Measurements from ENCODE around the gene RFPL3.
"Not testable (repeated sequence)": the region's sequence is repeated elsewhere in the genome, so short reads cannot be mapped to it uniquely, and the experiment has no call there.

Gene RFPL3

DNA sequence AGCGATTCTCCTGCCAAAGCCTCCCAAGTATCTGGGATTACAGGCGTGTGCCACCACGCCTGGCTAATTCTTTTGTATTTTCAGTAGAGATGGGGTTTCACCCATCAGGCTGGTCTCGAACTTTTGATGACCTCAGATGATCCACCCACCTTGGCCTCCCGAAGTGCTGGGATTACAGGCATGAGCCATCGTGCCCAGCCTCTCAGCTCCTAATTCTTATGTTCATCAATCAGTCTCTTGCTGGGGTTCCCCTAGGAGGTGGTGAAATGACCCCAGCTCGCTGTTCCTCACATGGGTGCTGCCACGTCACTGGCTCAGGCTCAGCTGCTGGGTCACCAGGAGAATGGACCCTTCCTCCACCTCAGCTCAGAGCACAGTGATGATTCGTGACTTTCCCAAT lies at the start of gene RFPL3:
Gene RFPL3, plus strand, starts transcription at position 301 of the 400 bp plus-strand sequence. CDS start 205 bp downstream, outside the sequence.
- DNase-seq (ENCODE audit: low read depth) = not testable (repeated sequence)

DNA sequence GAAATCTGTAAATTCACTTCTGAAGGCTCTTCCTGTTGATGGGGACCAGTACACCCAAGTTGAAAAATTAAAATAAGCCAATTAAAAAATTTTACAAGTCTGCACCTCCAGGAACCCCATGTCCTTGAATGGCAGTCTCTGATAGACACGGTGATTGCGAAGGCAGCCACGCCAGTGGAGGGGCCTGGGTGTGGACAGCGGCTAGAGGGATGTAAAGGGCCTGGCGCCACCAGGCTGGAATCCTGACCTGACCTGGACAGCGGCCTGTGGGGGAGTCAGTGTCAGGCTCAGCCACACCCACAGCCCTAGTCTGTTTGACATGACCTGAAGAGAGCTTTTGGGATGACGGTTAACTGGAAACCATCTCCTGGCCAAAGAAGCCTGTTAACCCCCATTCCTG lies 49.5 kb upstream of the RFPL3 start:
- no peak for DNase-seq (ENCODE audit: low read depth)

DNA sequence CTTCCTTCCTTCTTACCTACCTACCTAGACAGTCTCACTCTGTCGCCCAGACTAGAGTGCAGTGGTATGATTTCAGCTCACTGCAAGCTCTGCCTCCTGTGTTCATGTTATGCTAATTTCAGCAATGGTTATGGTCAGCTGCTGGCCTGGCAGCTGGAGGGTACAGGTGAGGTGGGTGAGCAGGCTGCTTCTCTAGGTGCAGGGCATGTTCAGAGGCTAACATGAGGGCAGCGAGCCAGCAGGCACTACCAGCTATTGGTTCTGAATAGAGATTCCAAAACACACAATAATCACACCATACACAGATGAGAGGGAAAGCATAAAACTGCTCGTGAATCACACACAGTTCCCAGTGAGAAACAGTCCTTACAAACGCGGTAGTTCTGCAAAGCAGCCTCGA lies 48.7 kb upstream of the RFPL3 start:
- no peak for DNase-seq (ENCODE audit: low read depth)

DNA sequence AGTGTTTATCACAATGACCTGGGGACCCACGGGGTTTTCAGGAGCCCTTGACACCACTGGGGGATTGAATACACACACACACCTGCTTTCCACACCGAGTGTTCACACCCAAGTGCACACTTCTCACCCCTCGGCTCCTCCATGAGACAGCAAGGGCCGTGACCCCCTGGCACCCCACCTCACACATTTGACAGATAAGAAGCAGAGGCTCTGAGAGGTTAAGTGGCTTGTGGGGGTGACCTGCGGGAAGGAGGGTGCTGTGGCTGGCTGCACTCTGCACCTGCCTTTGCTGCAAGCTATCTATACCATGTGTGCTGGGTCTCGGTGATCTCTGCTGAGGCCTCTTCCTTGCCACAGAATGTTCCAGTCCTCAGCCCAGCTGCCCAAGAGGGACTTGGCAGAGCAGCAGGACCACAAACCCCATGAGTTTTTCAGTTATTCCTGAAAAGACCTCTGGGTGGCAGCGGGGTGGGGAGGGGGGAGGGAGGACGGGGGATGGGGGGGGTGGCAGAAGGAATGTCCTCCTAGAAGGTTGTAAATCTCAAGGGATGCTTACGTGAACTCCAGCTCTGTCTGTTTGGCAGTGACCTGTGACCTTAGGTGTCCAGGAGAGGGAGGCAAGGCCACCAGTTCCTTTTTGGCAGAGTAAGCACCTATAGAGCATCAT lies 47.9 kb upstream of the RFPL3 start:
- peak; percentile 4 for DNase-seq (ENCODE audit: low read depth)

DNA sequence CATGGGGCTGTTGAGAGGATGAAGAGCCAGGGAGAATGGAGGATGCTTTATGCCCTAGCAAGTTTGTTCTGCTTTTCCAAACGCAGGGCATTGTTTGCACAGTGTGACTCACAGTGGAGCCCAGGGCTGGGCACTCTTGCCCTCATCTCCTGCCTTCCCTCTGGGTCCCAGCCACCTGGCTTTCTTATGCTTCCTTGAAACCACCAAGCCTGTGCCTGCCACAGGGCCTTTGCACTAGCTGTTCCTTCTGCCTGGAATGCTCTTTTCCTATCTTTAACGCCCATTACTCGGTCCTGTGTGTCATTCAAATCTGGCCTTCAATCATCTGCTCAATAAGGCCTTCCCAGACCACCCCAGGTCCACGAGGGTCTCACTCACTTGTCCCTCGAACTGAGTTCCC lies 46.9 kb upstream of the RFPL3 start:
- DNase-seq (ENCODE audit: low read depth) = no peak

DNA sequence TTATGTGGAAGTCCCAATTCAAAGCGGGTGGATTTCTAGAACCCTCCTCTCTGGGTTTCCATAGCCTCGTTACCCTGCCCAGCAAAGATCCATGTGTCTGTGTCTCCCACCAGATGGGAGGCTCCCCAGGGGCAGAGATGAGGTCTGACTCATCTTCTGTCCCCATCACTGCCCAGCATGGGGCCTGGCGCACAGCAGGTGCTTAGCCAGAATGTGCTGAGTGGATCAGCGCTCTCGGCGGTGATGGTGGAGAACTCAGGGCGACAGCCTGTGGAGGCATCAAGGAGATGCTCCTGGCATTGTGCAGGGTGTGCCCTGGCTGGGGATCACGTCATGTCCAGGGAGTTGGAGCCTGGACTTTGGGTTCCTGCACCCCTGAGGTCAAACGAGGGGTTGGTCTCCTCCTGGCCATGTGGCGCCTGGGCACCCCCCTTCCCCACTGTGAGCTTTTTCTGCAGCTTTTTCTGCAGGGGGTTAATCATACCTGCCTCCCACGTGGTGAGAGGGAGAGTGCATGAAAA lies 46.1 kb upstream of the RFPL3 start:
- DNase-seq (ENCODE audit: low read depth) = no peak

DNA sequence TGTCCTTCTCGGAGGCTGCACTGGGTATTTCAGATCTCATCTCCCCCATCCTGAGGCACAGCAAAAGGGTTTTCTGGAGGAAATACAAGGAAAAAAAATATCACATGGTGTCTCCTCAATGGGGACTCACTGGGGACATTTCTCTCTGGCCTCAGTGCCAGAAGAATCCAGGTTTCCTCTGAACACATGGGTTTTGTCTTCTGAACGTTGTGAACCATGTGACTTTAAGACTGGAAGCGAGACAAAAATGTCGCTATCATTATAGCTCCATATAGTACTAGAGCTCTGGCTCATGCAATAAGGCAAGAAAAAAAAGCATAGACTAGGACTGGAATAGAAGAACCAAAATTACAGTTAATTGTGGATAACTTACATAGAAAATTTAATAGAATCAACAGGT lies 44.9 kb upstream of the RFPL3 start:
- no peak for DNase-seq (ENCODE audit: low read depth)

DNA sequence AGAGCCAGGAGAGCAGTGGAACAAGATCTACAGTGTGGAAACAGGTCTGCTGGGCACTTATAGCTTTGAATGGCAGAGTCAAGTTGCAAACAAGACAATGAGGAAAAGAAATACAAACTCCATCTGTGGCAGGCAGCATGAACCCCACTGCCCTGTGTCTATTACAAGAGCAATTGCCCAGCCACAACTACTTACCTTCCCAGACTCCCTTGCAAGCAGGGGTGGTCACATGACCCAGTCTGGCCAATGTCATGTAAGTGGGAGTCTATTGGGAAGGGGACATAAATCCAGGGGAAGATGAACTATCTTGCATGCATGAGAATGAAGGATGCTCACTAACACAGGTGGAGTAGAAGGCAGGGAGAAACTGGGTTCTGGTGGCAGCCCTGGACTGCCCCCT lies 44.1 kb upstream of the RFPL3 start:
- DNase-seq (ENCODE audit: low read depth) = no peak

DNA sequence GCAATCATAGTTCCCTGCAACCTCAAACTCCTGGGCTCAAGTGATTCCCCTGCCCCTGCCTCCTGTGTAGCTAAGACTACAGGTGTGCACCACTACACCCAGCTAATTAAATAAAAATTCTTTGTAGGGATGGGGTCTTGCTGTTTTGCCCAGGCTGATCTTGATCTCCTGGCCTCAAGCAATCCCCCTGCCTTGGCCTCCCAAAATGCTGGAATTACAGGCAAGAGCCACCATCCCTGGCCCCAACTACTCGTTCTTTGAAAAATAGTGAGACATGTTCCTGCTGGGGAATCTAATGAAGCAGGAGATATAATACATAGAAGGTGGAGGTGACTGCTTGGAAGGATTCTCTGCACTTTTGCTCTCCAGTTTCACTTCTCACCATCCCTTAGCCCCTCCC lies 40.1 kb upstream of the RFPL3 start:
- DNase-seq (ENCODE audit: low read depth) = no peak

DNA sequence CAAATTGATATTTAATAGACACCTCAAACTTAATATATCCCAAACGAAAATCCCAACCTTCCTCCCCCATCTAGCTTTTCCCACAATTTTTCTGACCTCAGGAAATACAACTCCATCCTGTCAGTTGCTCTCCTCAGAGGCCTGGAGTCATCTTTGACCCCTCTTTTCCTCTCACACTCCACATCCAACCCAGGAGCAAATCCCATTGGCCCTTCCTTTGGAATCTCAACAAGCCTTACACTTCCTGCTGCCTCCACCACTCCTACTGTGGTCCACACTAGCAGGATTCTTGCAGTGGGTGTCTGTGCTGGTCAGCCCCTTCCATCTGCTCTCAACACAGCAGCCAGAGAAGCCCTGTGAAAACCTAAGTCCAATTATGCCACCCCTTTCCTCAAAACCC lies 39.3 kb upstream of the RFPL3 start:
- DNase-seq (ENCODE audit: low read depth) = no peak

DNA sequence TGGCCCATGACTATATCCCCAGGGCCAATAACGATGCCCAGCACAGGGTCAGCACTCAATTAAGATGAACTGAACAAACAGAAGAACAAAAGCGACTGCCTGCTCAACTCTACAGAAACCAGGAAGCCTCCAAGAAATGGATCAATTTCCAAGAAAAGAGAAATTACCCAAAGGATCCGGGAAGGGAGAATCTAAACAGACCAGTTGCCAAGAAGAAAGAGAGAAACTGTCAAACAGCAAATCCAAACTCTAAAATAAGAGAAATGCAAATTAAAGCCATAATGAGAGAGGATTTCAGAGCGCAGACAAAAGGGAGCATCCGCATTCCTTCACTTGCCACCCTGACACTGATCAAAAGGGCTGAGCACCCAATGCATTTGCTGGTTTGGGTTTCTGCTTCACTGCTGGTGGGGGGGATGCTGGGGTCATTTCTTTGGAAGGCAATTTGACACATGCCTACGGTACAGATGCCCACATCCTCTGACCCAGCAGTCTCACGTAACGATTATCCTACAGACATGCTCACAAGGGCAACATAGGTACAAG lies 37.7 kb upstream of the RFPL3 start:
- DNase-seq (ENCODE audit: low read depth) = no peak

DNA sequence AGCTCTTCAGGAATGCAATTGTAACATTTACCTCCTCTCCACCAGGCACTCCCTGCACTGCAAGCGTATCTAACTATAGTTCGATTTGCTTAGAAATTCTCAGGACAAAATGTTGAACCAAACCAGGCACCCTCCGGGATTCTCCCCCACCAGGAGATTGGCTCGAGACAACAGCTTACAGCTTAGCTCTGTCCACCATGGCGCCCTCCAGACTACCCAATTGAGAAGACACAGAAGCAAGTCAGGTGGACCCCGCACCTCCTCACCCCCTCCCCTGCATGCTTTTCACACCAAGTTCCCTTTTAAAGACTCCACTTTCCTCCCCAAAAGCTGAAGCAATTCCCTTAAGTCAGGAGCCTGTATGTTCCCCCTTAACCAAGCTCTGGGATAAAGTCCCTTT lies 34.7 kb upstream of the RFPL3 start:
- no peak for DNase-seq (ENCODE audit: low read depth)

DNA sequence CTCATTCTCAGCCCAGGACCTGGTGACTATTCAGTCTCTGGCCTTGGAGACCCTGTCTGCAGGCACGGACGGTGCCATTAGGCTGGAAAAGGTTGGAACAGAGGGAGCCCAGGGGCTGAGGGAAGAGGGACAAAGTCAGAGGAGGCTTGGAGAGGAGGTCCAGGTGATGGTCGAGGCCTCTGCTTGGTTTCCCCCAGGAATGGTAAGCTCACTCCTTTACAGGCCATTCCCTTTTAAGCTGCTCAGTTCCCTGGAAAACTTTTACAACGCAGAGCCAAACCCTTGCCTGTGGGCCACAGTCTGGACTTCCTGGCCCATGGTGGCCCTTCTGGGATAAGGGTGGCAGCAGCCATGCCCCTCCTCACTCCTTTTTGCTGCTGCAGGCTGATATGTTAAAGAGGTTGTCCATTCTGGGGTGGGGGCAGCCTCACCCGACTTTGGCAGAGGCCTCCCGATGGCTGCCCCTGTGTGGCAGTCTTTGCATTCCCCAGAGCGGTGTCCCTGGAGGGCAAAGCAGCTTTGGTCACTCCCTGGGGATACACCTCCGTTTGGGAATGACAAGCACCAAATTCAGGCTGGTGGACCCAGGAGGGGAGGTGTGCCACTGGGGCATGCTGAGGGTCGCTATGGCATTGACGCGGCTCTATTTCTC lies 34.0 kb upstream of the RFPL3 start:
- DNase-seq (ENCODE audit: low read depth) = no peak

DNA sequence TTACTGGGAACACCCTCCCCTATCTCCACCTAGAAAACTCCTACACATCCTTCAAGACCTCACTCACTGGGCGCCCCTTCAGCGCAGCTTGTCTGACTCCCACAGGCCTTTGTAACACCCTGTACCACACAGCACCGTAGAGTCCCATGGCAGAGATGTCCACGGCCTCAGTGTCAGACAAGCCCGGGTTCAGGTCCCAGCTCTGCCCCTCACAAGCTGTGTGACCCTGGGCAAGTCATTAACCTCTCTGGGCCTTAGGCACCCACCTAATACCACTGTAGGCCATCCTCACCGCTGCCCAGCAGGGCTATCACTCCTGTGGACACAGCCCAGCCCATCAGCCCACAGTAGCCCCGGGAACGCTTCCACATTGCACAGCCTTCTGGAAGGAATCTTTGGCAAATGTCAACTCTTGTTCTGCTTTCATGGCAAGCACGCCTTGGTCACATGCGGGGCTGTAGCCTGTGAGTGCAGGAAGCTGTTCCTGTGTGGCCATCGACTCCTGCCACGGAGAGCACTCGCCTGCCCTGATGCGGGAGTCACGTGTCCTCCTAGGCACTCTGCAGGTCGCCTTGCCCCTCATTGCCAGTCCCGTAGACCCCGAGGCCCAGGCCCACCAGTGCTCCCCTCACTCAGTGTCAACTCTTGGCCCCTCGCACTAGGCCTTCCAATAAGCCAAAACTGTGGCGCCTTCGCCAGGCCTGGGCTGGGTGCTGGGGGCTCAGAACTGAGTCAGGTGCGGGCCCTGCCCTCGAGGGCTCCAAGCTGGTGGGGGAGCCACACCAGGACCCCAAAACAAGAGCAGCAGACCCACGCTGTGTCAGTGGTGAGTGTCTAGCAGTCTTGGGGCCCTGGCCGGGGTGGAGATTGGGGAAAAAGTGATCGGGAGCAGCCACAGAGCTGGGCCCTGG lies 32.9 kb upstream of the RFPL3 start:
- DNase-seq (ENCODE audit: low read depth) = no peak

DNA sequence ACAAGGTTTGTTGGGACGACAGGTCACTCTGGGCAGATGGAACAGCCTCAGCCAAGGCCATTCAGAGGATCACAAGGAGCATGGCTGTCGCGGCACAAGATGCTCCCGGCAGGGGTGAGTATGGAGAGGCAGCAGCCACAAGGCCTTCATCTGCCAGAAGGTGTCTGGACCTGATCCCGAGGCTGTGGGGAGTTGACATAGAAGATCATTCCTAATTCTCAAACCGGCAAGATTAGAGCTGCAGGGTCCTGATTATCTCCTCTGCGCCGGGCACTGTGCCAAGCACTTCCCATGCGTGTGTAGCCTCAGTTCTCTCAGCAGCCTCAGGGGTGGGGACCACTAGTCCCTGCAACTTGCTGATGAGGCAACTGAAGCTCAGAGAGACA lies 32.3 kb upstream of the RFPL3 start:
- DNase-seq (ENCODE audit: low read depth) = no peak

DNA sequence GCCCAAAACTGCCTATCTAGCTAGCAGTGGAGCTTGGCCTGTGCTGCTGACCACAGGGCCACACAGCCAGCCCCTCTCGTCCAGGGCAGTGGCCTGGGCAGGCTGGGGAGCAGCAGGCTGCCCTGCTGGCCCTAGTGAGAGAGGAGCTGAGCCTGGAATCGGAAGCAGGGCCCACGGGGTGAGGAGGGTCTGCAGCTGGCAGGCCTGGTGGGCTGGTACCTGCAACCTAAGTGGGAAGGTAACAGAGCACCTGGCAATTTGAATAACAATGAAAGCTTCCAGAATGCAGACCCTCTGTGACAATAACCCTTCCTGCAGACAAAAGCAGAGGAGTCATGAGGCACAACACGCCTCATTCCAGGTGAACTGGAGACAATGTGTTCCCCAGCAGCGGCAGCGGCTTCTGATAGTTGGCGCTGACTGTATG lies 31.8 kb upstream of the RFPL3 start:
- DNase-seq (ENCODE audit: low read depth) = no peak

DNA sequence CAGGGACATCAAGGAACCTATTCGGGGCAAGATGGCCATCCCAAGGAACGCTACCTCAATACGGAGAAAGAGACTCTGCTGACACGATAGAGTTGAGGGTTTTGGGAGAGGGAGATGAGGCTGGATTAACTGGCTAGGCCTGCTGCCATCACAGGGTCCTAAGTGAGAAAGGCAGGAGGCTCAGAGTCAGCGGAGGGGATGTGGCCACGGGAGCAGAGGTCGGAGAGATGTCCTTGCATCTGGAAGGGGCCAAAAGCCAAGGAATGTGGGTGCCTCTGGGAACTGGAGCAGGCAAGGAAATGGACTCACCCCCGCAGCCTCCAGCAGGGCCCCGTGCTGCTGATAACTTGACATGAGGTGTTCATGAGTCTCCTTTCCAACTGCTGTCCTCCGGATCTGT lies 31.0 kb upstream of the RFPL3 start:
- no peak for DNase-seq (ENCODE audit: low read depth)

DNA sequence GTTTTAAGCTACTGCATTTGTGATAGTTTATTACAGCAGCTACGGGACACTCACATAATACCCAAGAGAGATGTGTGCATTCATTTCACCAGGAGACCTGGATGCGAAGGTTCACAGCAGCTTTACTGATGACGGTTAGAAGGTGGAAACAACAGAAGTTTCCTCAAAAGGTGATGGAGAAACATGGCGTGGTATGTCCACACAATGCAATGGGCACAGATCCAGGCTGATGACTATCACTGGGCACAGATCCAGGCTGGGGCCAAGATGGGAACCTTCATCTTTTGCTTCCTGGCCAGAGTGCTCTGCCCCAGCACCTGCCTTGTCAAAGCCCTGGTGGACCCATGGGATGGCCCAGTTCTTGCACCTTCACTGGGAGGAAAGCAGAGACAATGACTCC lies 30.6 kb upstream of the RFPL3 start:
- DNase-seq (ENCODE audit: low read depth) = peak; percentile 11

DNA sequence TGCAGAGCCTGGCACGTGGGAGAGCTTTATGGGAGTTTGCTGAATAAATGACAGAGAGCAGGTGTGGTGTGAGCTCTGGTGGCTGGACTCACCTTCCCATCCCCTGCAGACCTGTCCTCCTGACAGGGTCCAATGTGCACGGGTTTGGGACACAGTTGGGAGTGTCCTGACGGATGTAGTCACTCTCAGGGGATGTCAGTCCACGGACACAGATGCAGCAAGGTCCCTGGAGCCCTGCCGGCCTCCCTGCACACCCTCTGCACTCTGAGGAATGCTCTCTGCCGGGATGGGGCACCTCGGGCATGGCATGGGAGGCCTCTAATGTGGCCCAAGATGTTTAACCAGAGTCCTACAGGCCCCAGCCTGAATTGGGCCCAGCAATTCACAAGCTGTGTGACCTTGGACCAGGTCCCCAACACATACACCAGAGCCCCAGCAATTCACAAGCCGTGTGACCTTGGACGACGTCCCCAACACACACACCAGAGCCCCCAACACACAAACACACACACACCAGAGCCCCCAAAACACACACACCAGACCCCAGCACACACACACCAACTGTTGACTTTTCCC lies 30.0 kb upstream of the RFPL3 start:
- DNase-seq (ENCODE audit: low read depth) = no peak

DNA sequence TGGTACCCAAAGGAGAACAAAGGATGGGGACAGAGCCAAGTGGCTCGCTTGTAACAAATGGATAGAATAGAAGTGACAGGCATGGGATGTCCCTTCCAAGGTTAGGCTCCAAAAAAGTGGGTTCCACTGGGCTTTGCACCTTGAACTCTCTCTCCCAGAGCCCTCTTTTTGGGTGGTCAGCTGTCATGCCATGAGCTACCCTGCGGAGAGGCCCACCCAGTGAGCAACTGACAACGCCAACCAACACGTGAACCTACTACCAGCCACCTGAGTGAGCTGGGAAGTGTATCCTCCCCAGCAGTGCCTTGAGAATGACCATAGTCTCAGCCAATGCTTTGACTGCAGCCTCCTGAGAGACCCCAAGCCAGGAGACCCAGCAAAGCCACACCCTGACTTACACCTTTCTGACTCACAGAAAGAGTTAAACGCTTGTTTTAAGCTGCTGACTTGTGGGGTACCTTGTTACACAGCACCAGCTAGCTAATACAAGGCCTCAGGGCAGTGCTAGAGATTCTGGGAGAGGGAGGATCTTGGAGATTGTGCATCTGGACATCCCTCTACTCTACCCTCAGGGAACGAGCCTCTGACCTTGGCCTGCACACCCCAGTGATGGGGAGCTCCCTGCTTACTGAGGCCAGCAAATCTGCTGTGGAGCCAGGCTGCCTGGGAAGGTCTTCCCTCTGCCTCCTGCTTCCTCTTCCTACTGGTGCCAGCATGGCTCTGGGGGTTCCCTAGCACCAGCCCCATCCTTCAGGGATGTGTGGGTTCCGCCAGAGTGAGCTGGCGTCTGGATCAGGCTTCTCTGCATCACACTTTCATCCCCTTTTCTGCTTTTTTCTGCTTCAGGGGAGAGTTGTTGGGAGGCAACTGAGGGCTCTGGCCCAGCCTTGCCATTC lies 29.1 kb upstream of the RFPL3 start:
- no peak for DNase-seq (ENCODE audit: low read depth)

DNA sequence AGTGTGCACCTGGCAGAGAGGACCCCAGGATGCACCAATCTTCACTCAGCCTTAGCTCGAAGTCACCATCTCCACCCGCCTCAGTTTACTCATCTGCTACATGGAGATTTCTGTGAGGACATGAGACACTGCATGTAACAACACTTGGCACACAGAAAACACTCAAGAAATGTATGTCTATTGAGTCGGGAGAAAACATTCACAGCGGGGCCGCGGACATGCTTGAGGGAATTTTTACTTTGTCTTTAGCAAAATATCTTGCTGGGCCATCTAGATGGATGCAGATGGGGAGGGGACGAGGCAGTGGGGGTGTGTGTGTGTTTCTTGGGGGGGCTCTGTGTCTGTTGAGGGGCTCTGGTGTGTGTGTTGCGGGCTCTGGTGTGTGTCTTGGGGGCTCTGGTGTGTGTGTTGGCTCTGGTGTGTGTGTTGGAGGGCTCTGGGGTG lies 28.4 kb upstream of the RFPL3 start:
- no peak for DNase-seq (ENCODE audit: low read depth)
